ENCODE data around the gene LPIN1.

GRCh38 chr2:11708106-11708505 lies 38.3 kb upstream of the LPIN1 start:
- TF ChIP-seq POLR2AphosphoS5 (IDR thresholded peaks at IDR 0.05; ENCODE audit: low read depth, low read length) = no peak
- TF ChIP-seq ZBTB7B (CRISPR knock-in tag; IDR thresholded peaks at IDR 0.05) = no peak
- no peak for TF ChIP-seq PITX1 (CRISPR knock-in tag; IDR thresholded peaks at IDR 0.05)
- TF ChIP-seq TBP (CRISPR knock-in tag; IDR thresholded peaks at IDR 0.05) = no peak
- TF ChIP-seq CTCF (CRISPR knock-in tag; IDR thresholded peaks at IDR 0.05) = no peak
- no peak for TF ChIP-seq TMF1 (CRISPR knock-in tag; IDR thresholded peaks at IDR 0.05; ENCODE audit: low read depth)
- no peak for TF ChIP-seq POLR2A (IDR thresholded peaks at IDR 0.05; ENCODE audit: insufficient read depth in 1 of 2, low read depth in 2 of 2, low read length in 2 of 2)
- no peak for TF ChIP-seq ELF1 (CRISPR knock-in tag; IDR thresholded peaks at IDR 0.05)
- no peak for TF ChIP-seq EP300 (IDR thresholded peaks at IDR 0.05; ENCODE audit: low read depth in 2 of 2, low read length in 2 of 2)
- TF ChIP-seq EP300 (CRISPR knock-in tag; IDR thresholded peaks at IDR 0.05; ENCODE audit: borderline replicate concordance) = no peak
- TF ChIP-seq ZNF432 (CRISPR knock-in tag; IDR thresholded peaks at IDR 0.05; ENCODE audit: borderline replicate concordance) = no peak
